Activated CD8-positive, alpha-beta T cell treated with anti-CD3 and anti-CD28 coated beads, Interleukin-2, amount 10 ng/mL, durations not matched to agents 7 days and 5 days (primary cell): ENCODE data around the gene MYL6B. TPM values are rescaled to one million over a fixed set of nuclear protein-coding genes. Genes with fewer than 3 reads are reported as not detected.

ENCODE experiments used
- ATAC-seq: fragments of 150-1000 bp; cut with Tn5 transposase; one replicate; pipeline ENCODE4 v1.10.0; 2021; ENCODE audit warnings: moderate library complexity
- CTCF ChIA-PET: fragments of 350-600 bp; sonication (Branson Sonifier 250); formaldehyde crosslinking; loops from one replicate; lab custom pipeline; 2021; ENCODE audit warnings: antibody characterized with exemption; lab: Charles Lee
- POLR2A ChIA-PET: fragments of 350-600 bp; sonication (Branson Sonifier 250); formaldehyde crosslinking; loops from one replicate; lab custom pipeline; 2021; ENCODE audit warnings: antibody characterized with exemption; lab: Charles Lee
- DNase-seq: peaks from one replicate; pipeline ENCODE4 v3.0.0-alpha.2; 2020
- H3K27ac Mint-ChIP-seq: one replicate; pipeline ENCODE4 v1.8.0; 2021; ENCODE audit warnings: mild to moderate bottlenecking, mixed read lengths
- H3K27me3 Mint-ChIP-seq: one replicate; pipeline ENCODE4 v1.8.0; 2021; ENCODE audit warnings: low read depth, mixed read lengths
- H3K36me3 Mint-ChIP-seq: one replicate; pipeline ENCODE4 v1.8.0; 2021; ENCODE audit warnings: low read depth, mixed read lengths
- H3K4me1 Mint-ChIP-seq: one replicate; pipeline ENCODE4 v1.8.0; 2021; ENCODE audit warnings: low read depth, mixed read lengths
- H3K4me3 Mint-ChIP-seq: one replicate; pipeline ENCODE4 v1.8.0; 2021; ENCODE audit warnings: mild to moderate bottlenecking, mixed read lengths
- H3K9me3 Mint-ChIP-seq: one replicate; pipeline ENCODE4 v1.8.0; 2022; ENCODE audit warnings: mixed read lengths; ENCODE audit not compliant: insufficient read depth
- total RNA-seq, 2 experiments: library from RNA; stranded (reverse); gene quantifications; one replicate each; pipeline ENCODE4 v1.2.3, GENCODE V29; 2021

The MYL6B gene
- total RNA-seq, 2 experiments from 2014 or later = 60.0 to 60.7 TPM

DNA sequence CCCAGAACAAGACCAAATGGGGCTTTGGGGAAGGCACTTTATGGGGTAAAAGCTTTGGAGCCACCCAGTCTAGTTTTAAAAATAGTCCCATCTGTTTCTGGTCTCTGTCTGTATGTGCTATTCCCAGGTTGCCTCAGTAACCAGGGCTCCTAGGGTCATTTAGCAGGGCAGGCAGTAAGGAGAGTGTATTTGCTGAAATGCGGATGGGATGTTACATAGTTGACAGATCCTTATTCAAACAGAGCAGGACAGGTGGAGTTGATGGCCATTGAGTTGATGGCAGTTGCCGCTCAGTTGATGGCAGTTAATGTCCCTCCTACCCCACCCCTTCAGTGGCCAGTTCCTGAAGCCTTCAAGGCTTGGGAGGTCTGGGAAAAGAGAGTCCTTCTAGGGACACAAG lies 29.8 kb upstream of the MYL6B start:
- no peak for ATAC-seq
- no peaks in the 10 kb centered on the region for H3K27me3 Mint-ChIP-seq
- no peak overlapping the region for H3K27ac Mint-ChIP-seq
- no peak overlapping the region for H3K4me3 Mint-ChIP-seq
- H3K4me1 Mint-ChIP-seq = peaks cover 67% of the 10 kb centered on the region
- POLR2A ChIA-PET = interaction anchor here (8.7 kb wide), 1 partner anchor 38 kb away, joined by 77 read pairs; the partner anchor contains the start of gene MYL6
- CTCF ChIA-PET = interaction anchor here (0.9 to 9.3 kb wide), 3 partner anchors 29 to 384 kb away, joined by 3 to 148 read pairs (median 5); partner anchors contain the start of gene SMARCC2
- peaks cover 21% of the 10 kb centered on the region for H3K36me3 Mint-ChIP-seq
- no peaks in the 10 kb centered on the region for H3K9me3 Mint-ChIP-seq
- DNase-seq = no peak

DNA sequence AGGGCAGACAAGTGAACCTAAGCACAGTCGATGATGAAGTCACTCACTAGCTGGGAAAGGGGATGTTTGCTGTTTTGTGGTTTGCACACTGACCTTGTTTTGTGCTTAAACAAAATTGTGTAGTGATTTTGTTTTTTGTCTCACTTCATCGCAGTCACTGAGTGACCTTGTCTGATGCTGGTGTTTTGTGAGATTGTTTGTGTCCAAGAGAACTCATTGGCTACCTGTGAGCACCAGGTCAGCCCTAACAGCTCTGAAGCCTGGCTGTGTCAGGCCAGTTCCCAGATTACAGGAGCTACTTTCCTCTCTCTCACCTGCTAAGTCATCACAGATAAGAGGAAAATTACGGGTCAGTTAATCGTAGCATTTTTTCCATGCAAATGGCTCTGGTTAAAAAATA lies 28.3 kb upstream of the MYL6B start:
- Mint-ChIP-seq H3K4me1 (peaks cover 57% of the 10 kb centered on the region), H3K9me3 (no peaks in the 10 kb centered on the region), H3K27ac (peak overlapping the region; percentile 4), H3K4me3 (no peak overlapping the region), H3K27me3 (no peaks in the 10 kb centered on the region), H3K36me3 (peaks cover 25% of the 10 kb centered on the region)
- CTCF ChIA-PET = interaction anchor here (0.7 to 9.3 kb wide), 9 partner anchors 20 to 386 kb away, joined by 3 to 148 read pairs (median 5); partner anchors contain the start of genes MYL6, MYL6B, PA2G4 and SMARCC2
- no peak for ATAC-seq
- POLR2A ChIA-PET = interaction anchor here (0.7 to 8.7 kb wide), 3 partner anchors 36 to 65 kb away, joined by 3 to 77 read pairs (median 4); partner anchors contain the start of genes MYL6 and SMARCC2
- no peak for DNase-seq

DNA sequence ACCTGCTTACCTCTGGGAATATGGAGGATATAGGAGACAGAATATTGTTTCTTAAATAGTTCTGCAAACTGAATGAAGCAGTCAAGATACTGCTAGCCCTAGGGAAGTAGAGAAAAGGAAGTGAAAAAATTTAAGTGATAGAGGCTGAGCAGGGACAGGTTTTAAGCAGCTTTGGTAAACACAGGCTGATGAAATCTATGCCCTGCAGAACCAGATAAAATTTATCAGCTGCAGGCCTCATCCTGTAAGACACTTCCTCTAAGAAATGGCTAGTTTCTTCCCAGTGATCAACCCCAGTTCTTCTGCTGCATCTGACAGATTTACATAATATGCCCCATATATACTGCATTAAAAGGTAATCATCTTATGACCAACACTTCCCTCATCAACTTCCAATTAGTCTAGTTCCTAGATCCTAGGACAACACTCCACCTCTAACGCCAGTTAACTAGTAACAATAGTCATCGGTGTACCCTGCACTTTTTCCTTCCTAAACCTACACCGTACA lies 25.6 kb upstream of the MYL6B start:
- H3K27ac Mint-ChIP-seq = peak overlapping the region; percentile 91
- H3K4me3 Mint-ChIP-seq = peak overlapping the region; percentile 88
- H3K36me3 Mint-ChIP-seq = peaks cover 39% of the 10 kb centered on the region
- no peaks in the 10 kb centered on the region for H3K27me3 Mint-ChIP-seq
- no peak for ATAC-seq
- CTCF ChIA-PET = interaction anchor here (0.6 to 9.3 kb wide), 22 partner anchors 9 to 509 kb away, joined by 3 to 148 read pairs (median 4); partner anchors contain the start of genes ANKRD52, CS, MYL6 and MYL6B
- H3K4me1 Mint-ChIP-seq = peaks cover 62% of the 10 kb centered on the region
- H3K9me3 Mint-ChIP-seq = no peaks in the 10 kb centered on the region
- POLR2A ChIA-PET = interaction anchor here (0.6 to 8.7 kb wide), 10 partner anchors 8 to 95 kb away, joined by 3 to 77 read pairs (median 7); partner anchors contain the start of genes MYL6, MYL6B, PA2G4 and RNF41
- DNase-seq = no peak

DNA sequence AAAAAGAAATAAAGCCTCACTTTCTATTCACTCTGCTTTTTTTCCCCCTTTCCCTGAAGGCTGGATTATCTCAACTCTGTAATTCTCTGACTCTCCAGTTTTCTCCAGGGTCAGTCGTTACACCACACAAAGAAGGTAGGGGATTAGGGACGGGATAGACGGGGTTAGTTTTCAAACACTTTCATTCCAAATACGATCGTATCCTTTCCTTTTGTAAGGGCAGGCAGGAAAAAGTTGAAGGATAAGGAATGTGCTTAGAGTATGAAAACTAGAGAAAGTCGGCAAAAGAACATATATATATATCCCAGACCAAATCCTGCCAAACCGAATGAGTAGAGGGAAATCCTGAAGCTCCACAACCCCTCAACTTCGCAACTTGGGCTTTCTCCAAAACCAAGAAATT lies 24.9 kb upstream of the MYL6B start:
- Mint-ChIP-seq H3K4me3 (peak overlapping the region; percentile 88), H3K27ac (peak overlapping the region; percentile 91), H3K4me1 (peaks cover 69% of the 10 kb centered on the region), H3K9me3 (no peaks in the 10 kb centered on the region), H3K36me3 (peaks cover 46% of the 10 kb centered on the region), H3K27me3 (no peaks in the 10 kb centered on the region)
- ATAC-seq (no peak), DNase-seq (no peak)
- ChIA-PET CTCF (interaction anchor here (1.0 to 9.3 kb wide), 17 partner anchors 10 to 508 kb away, joined by 3 to 148 read pairs (median 9); partner anchors contain the start of genes ERBB3, MYL6, MYL6B and PA2G4), POLR2A (interaction anchor here (0.6 to 8.7 kb wide), 17 partner anchors 9 to 1350 kb away, joined by 3 to 77 read pairs (median 7); partner anchors contain the start of genes DNAJC14, MYL6, MYL6B and PA2G4)

DNA sequence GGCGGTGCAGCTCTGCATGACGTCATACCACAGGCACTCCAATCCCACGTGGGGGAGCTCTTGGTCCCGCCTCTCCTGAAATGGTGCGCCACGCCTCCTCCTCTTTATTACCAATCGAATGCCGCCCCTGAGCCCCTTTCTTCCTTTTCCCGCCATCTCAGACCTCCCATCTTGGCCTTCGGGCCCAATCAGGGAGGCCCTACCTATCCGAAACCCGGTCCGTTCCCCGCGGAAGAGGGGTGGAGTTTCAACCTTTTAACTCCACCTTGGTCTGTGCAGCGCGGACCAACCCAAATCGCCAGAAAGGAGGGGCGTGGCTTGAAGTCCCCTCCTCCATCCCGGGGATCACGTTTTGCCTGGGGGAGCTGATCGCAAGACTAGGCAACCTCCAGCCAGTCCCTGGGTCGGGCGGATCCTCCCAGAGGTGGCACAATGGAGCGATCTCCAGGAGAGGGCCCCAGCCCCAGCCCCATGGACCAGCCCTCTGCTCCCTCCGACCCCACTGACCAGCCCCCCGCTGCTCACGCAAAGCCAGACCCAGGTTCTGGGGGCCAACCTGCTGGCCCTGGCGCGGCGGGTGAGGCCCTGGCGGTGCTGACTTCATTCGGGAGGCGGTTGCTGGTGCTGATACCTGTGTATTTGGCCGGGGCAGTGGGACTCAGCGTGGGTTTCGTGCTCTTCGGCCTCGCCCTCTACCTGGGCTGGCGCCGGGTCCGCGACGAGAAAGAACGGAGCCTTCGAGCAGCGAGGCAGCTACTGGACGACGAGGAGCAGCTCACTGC lies 24.3 kb upstream of the MYL6B start, which contains the start of gene ESYT1:
ESYT1 (plus strand) TSS at position 380 of the 782 bp plus-strand sequence; CDS start at position 433, 53 bp downstream.
- DNase-seq (peak; percentile 100), ATAC-seq (peak; percentile 91)
- Mint-ChIP-seq H3K27ac (peak within 1 kb of the TSS; percentile 91), H3K4me3 (peak within 1 kb of the TSS; percentile 88), H3K9me3 (no peaks in the 10 kb centered on the region), H3K36me3 (peaks cover 49% of the 10 kb centered on the region), H3K4me1 (peaks cover 70% of the 10 kb centered on the region), H3K27me3 (no peaks in the 10 kb centered on the region)
- ChIA-PET CTCF (interaction anchor here (1.0 to 9.3 kb wide), 17 partner anchors 10 to 508 kb away, joined by 3 to 148 read pairs (median 9); partner anchors contain the start of genes ERBB3, MYL6, MYL6B and PA2G4), POLR2A (interaction anchor here (0.6 to 8.7 kb wide), 20 partner anchors 9 to 1349 kb away, joined by 3 to 77 read pairs (median 6); partner anchors contain the start of genes DNAJC14, MYL6, MYL6B and PA2G4)

DNA sequence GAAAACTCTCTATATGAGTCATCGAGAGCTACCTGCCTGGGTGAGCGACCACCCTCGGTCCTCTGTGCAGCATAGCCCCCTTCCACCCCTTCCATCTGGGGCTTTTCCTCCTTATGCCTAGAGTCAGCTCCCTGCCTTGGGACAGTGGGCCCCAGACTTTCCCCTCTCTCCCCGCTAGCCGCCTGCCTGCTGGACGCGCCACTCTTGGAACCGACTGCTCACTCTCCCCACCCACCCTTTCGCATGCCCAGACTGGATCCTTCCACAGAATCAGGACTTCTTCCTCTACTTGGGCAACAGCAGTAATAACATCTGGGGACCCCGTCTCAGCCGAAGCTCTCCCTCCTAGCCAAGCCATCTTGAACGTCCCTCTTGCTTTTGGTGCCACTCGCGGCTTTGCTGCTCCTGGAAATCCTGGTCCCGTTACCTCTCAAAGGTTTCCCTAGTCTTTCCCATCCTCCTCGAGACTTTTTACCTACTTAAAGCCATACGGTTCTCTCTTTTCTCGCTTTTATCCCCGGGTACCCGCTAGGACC lies 23.6 kb upstream of the MYL6B start:
- Mint-ChIP-seq H3K27ac (peak overlapping the region; percentile 91), H3K4me3 (peak overlapping the region; percentile 88), H3K4me1 (peaks cover 76% of the 10 kb centered on the region), H3K9me3 (no peaks in the 10 kb centered on the region), H3K36me3 (peaks cover 54% of the 10 kb centered on the region), H3K27me3 (no peaks in the 10 kb centered on the region)
- no peak for DNase-seq
- ChIA-PET POLR2A (interaction anchor here (0.8 to 8.7 kb wide), 18 partner anchors 8 to 299 kb away, joined by 3 to 77 read pairs (median 6); partner anchors contain the start of genes DNAJC14, MYL6, MYL6B and PA2G4), CTCF (interaction anchor here (1.2 to 9.3 kb wide), 14 partner anchors 10 to 507 kb away, joined by 4 to 148 read pairs (median 10); partner anchors contain the start of genes ERBB3, MYL6, MYL6B and PA2G4)
- ATAC-seq = no peak

DNA sequence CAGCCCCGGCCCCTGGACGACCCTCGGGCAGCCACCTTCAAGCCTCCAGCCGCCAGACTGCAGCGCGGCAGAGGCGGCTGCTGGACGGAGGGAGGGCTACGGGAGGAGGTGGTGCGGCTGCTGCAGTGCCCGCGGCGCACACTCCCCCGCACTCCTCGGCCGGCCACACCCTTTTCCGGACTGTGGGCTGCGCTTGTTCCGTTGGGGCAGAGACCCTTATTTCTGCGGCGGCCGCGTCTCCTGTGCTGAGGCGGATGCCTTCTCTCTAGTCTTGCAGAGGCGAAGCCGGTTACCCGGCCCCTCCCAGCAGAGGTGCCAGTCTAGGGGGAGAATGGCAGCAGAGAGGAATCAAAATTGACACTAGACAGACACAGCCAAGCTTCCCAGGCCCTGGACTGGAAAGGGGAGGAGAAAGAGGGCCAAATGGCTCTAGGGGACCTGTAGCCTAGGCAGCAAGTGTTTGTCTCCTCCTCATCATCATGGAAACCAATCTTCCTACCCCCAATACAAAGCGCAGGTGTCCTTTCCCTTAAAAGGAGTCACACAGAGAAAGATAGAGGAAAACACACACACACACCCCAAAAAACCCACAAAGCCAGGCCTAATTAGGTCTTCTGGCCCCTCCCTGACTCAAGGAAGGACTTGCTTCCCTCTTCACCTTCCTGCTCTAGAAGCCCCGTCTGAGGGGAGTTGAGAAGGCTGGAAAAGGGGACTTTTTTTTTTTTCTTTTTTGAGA lies 23.0 kb upstream of the MYL6B start:
- ChIA-PET CTCF (interaction anchor here (1.0 to 9.3 kb wide), 6 partner anchors 9 to 391 kb away, joined by 3 to 148 read pairs (median 8); partner anchors contain the start of genes MYL6B, PA2G4 and SMARCC2), POLR2A (interaction anchor here (0.7 to 8.7 kb wide), 14 partner anchors 9 to 204 kb away, joined by 3 to 77 read pairs (median 6); partner anchors contain the start of genes MYL6, MYL6B, PA2G4 and PAN2)
- H3K4me1 Mint-ChIP-seq = peaks cover 75% of the 10 kb centered on the region
- peak overlapping the region; percentile 91 for H3K27ac Mint-ChIP-seq
- ATAC-seq (peak; percentile 50), DNase-seq (peak; percentile 91)
- peaks cover 59% of the 10 kb centered on the region for H3K36me3 Mint-ChIP-seq
- peak overlapping the region; percentile 88 for H3K4me3 Mint-ChIP-seq
- H3K9me3 Mint-ChIP-seq = no peaks in the 10 kb centered on the region
- no peaks in the 10 kb centered on the region for H3K27me3 Mint-ChIP-seq

DNA sequence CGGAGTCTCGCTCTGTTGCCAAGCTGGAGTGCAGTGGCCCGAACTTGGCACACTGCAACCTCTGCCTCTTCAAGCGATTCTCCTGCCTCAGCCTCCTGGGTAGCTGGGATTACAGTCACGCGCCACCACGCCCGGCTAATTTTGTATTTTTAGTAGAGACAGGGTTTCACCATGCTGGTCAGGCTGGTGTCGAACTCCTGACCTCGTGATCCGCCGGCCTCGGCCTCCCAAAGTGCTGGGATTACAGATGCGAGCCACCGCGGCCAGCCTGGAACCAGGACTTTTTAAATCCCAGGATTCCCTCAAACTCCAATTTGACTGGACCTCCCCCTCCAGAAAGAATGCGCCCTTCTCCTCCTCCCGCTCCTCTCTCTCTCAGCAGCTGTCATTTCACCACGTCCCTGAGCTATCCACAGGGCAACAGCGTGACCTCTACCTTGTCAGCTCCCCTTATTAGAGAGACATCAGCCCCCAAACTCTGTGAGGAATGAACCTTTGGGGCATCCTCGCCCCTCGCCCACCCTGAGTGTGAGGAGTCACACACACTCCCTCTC lies 22.4 kb upstream of the MYL6B start:
- POLR2A ChIA-PET = interaction anchor here (0.7 to 8.7 kb wide), 7 partner anchors 8 to 36 kb away, joined by 3 to 77 read pairs (median 23); partner anchors contain the start of genes MYL6, MYL6B, RPL41 and ZC3H10
- Mint-ChIP-seq H3K4me3 (peak overlapping the region; percentile 88), H3K27ac (peak overlapping the region; percentile 91), H3K4me1 (peaks cover 69% of the 10 kb centered on the region), H3K36me3 (peaks cover 59% of the 10 kb centered on the region), H3K27me3 (no peaks in the 10 kb centered on the region), H3K9me3 (no peaks in the 10 kb centered on the region)
- ATAC-seq (no peak), DNase-seq (no peak)
- CTCF ChIA-PET = interaction anchor here (1.0 to 9.3 kb wide), 4 partner anchors 11 to 391 kb away, joined by 3 to 148 read pairs (median 5); partner anchors contain the start of genes MYL6B, SMARCC2 and ZC3H10

DNA sequence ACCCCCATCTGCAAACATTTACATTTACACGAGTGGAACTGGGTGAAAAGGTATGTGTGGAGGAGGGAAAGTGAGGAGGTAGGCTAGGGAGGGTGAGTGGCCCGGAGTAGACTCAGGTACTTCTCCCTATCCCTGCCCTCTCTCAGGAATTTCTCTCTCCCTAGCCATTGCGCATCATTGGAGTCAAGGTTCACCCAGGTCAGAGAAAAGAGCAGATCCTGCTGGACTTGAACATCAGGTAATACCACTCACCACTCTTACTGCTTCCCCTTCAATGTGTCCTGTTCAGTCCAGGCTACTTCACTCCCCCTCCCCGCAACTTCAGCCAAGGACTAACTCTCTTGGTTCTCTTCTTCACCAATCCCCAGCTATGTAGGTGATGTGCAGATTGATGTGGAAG lies 21.5 kb upstream of the MYL6B start:
- Mint-ChIP-seq H3K9me3 (no peaks in the 10 kb centered on the region), H3K27ac (peak overlapping the region; percentile 91), H3K36me3 (peaks cover 65% of the 10 kb centered on the region), H3K27me3 (no peaks in the 10 kb centered on the region), H3K4me3 (peak overlapping the region; percentile 88), H3K4me1 (peaks cover 63% of the 10 kb centered on the region)
- ChIA-PET CTCF (interaction anchor here (1.4 to 9.3 kb wide), 2 partner anchors 12 to 59 kb away, joined by 4 to 148 read pairs; partner anchors contain the start of genes SMARCC2 and ZC3H10), POLR2A (interaction anchor here (1.0 to 8.7 kb wide), 2 partner anchors 30 to 35 kb away, joined by 4 to 77 read pairs; partner anchors contain the start of gene MYL6)
- ATAC-seq (no peak), DNase-seq (no peak)

DNA sequence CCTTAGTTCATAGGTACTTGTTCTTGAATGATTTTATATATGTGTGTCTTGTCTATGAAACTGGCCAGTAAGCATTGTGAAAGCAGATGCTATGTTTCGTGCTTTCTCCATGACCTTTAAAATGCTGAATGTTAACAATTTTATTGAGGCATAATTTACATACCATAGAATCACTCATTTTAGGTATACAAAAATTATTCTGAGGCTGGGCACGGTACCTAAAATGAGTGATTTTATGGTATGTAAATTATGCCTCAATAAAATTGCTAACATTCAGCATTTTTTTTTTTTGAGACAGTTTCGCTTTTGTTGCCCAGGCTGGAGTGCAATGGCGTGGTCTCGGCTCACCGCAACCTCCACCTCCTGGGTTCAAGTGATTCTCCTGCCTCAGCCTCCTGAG lies 17.5 kb upstream of the MYL6B start:
- no peak overlapping the region for H3K27ac Mint-ChIP-seq
- POLR2A ChIA-PET = no interaction called here
- CTCF ChIA-PET = interaction anchor here (0.6 kb wide), 1 partner anchor 175 kb away, joined by 3 read pairs; no protein-coding TSS in a partner anchor
- ATAC-seq (no peak), DNase-seq (no peak)
- H3K27me3 Mint-ChIP-seq = no peaks in the 10 kb centered on the region
- peaks cover 77% of the 10 kb centered on the region for H3K4me1 Mint-ChIP-seq
- H3K9me3 Mint-ChIP-seq = no peaks in the 10 kb centered on the region
- peaks cover 87% of the 10 kb centered on the region for H3K36me3 Mint-ChIP-seq
- H3K4me3 Mint-ChIP-seq = no peak overlapping the region
